Measurements from ENCODE around the gene KDM4C.

The KDM4C gene

GRCh38 chr9:6870650-6871477, 113.1 kb downstream of the KDM4C start:
- DNase-seq: no peak

GRCh38 chr9:6873857-6874256, 116.1 kb downstream of the KDM4C start:
- DNase-seq: peak; percentile 23

- no peak for DNase-seq
These were observed 118.6 kb downstream of the KDM4C start for GRCh38 chr9:6876195-6876894.

- DNase-seq: peak; percentile 18
These were observed 119.9 kb downstream of the KDM4C start for GRCh38 chr9:6877671-6878161.

GRCh38 chr9:6880626-6881025, 122.9 kb downstream of the KDM4C start:
- DNase-seq: no peak

GRCh38 chr9:6884101-6884500, 126.3 kb downstream of the KDM4C start:
- no peak for DNase-seq

GRCh38 chr9:6884990-6885389, 127.2 kb downstream of the KDM4C start:
- DNase-seq: no peak

GRCh38 chr9:6887051-6887450, 129.3 kb downstream of the KDM4C start:
- no peak for DNase-seq

- DNase-seq: no peak
These were observed 132.1 kb downstream of the KDM4C start for GRCh38 chr9:6889868-6890267.

- no peak for DNase-seq
These were observed 135.8 kb downstream of the KDM4C start for GRCh38 chr9:6893350-6894131.

GRCh38 chr9:6894135-6894534, 136.4 kb downstream of the KDM4C start:
- DNase-seq: no peak

- DNase-seq: no peak
These were observed 138.0 kb downstream of the KDM4C start for GRCh38 chr9:6895754-6896153.

GRCh38 chr9:6896562-6896961, 138.8 kb downstream of the KDM4C start:
- peak; percentile 29 for DNase-seq

- no peak for DNase-seq
These were observed 139.5 kb downstream of the KDM4C start for GRCh38 chr9:6897207-6897822.

GRCh38 chr9:6897898-6898302, 140.1 kb downstream of the KDM4C start:
- no peak for DNase-seq

GRCh38 chr9:6899274-6899673, 141.5 kb downstream of the KDM4C start:
- DNase-seq: no peak

- DNase-seq: no peak
These were observed 142.7 kb downstream of the KDM4C start for GRCh38 chr9:6900440-6900883.

- no peak for DNase-seq
These were observed 143.4 kb downstream of the KDM4C start for GRCh38 chr9:6901180-6901579.

- DNase-seq: no peak
These were observed 144.7 kb downstream of the KDM4C start for GRCh38 chr9:6902423-6902822.

- no peak for DNase-seq
These were observed 146.6 kb downstream of the KDM4C start for GRCh38 chr9:6904371-6904770.

GRCh38 chr9:6905850-6906375, 148.1 kb downstream of the KDM4C start:
- DNase-seq: no peak

- DNase-seq: peak; percentile 9
These were observed 150.1 kb downstream of the KDM4C start for GRCh38 chr9:6907772-6908381.

Measured in HCEC 1CT (cell line).